Adipocyte (in vitro differentiated cells): Measurements from ENCODE around the gene PLCB1.
A peak's percentile ranks its signal among the peaks of the same experiment; 100 is the strongest.
"Not testable (repeated sequence)": the region's sequence is repeated elsewhere in the genome, so short reads cannot be mapped to it uniquely, and the experiment has no call there.

Experiments
- DNase-seq: peaks from one replicate; pipeline ENCODE4 v3.0.0-alpha.2; 2015; ENCODE audit warnings: low read depth
- H3K27me3 ChIP-seq: replicated peaks from 2 replicates; pipeline ENCODE4 v1.7.0; 2013; ENCODE audit warnings: mild to moderate bottlenecking, low read length, moderate library complexity; ENCODE audit not compliant: control insufficient read depth, insufficient read depth
- H3K36me3 ChIP-seq: 2 replicates; pipeline ENCODE4 v1.7.0; 2013; ENCODE audit warnings: low read length, mild to moderate bottlenecking, moderate library complexity; ENCODE audit not compliant: control insufficient read depth, insufficient read depth, severe bottlenecking
- H3K4me1 ChIP-seq: 2 replicates; pipeline ENCODE4 v1.7.0; 2013; ENCODE audit warnings: mild to moderate bottlenecking, low read length, moderate library complexity; ENCODE audit not compliant: control insufficient read depth, insufficient read depth
- H3K4me3 ChIP-seq: 2 replicates; pipeline ENCODE4 v1.7.0; 2013; ENCODE audit warnings: mild to moderate bottlenecking, low read length, moderate library complexity
- H3K9ac ChIP-seq: 2 replicates; pipeline ENCODE4 v1.7.0; 2013; ENCODE audit warnings: mild to moderate bottlenecking, low read length, moderate library complexity
- H3K9me3 ChIP-seq: 2 replicates; pipeline ENCODE4 v1.7.0; 2013; ENCODE audit warnings: mild to moderate bottlenecking, low read length, moderate library complexity; ENCODE audit not compliant: control insufficient read depth

Gene PLCB1

DNA sequence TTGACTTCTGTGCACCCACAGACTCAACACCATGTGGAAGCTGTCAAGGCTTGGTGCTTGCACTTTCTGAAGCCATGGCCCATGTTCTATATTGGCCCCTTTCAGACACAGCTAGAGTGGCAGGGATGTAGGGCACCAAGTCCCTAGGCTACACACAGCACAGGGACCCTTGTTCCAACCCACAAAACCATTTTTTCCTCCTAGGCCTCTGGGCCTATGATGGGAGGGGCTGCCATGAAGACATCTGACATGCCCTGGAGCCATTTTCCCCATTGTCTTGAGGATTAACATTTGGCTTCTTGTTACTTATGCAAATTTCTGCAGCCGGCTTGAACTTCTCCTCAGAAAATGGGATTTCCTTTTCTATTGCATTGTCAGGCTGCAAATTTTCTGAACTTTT is 27.2 kb downstream of the PLCB1 start:
- H3K9me3 ChIP-seq, H3K27me3 ChIP-seq, DNase-seq, H3K36me3 ChIP-seq, H3K9ac ChIP-seq, H3K4me3 ChIP-seq: not testable (repeated sequence)
- H3K4me1 ChIP-seq: peaks cover 36% of the 10 kb centered on the region

- H3K9ac ChIP-seq: no peak overlapping the region
- H3K36me3 ChIP-seq: no peaks in the 10 kb centered on the region
- DNase-seq: no peak
These were observed 29.4 kb downstream of the PLCB1 start for GRCh38 chr20:8161264-8162071.

DNA sequence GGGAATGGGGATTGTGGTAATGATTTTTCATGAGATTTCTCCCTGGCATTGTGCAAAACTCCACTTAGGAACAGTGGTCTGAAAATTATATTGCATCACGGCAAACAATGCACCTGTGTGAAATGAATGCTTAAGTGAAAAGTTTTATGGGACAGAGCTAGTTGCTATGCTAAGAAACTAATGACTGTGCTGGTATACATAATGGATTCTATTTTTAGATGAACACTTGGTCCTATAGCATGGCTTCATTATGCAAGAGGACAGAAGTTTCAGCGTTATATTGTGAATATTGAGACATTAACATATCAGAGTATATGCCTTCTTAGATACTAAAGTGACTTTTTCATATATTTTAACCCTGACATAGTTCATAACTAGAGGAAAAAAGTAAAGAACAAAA is 30.5 kb downstream of the PLCB1 start:
- Histone ChIP-seq H3K9me3 (no peaks in the 10 kb centered on the region), H3K4me1 (peaks cover 10% of the 10 kb centered on the region), H3K4me3 (no peak overlapping the region), H3K36me3 (no peaks in the 10 kb centered on the region), H3K9ac (no peak overlapping the region), H3K27me3 (no peaks in the 10 kb centered on the region)
- DNase-seq: no peak

More at GRCh38 chr20:8161264-8162071, 29.4 kb downstream of the PLCB1 start:
- peaks cover 19% of the 10 kb centered on the region for H3K4me1 ChIP-seq
- H3K9me3 ChIP-seq: no peaks in the 10 kb centered on the region
- no peak overlapping the region for H3K4me3 ChIP-seq
- no peaks in the 10 kb centered on the region for H3K27me3 ChIP-seq

GRCh38 chr20:8163543-8163942 is 31.5 kb downstream of the PLCB1 start:
- Histone ChIP-seq H3K27me3 (no peaks in the 10 kb centered on the region), H3K36me3 (no peaks in the 10 kb centered on the region)

GRCh38 chr20:8166730-8167129 is 34.7 kb downstream of the PLCB1 start:
- no peaks in the 10 kb centered on the region for H3K9me3 ChIP-seq
- H3K9ac ChIP-seq: no peak overlapping the region
- H3K4me1 ChIP-seq: peaks cover 4% of the 10 kb centered on the region
- no peak for DNase-seq
- H3K36me3 ChIP-seq: no peaks in the 10 kb centered on the region
- H3K27me3 ChIP-seq: no peaks in the 10 kb centered on the region
- peak overlapping the region; percentile 4 for H3K4me3 ChIP-seq

More at GRCh38 chr20:8163543-8163942, 31.5 kb downstream of the PLCB1 start:
- Histone ChIP-seq H3K4me3 (no peak overlapping the region), H3K9me3 (no peaks in the 10 kb centered on the region), H3K4me1 (peaks cover 10% of the 10 kb centered on the region), H3K9ac (no peak overlapping the region)
- DNase-seq: no peak

- DNase-seq: peak; percentile 51
- no peak overlapping the region for H3K9ac ChIP-seq
These were observed 36.8 kb downstream of the PLCB1 start for GRCh38 chr20:8168785-8169288.

DNA sequence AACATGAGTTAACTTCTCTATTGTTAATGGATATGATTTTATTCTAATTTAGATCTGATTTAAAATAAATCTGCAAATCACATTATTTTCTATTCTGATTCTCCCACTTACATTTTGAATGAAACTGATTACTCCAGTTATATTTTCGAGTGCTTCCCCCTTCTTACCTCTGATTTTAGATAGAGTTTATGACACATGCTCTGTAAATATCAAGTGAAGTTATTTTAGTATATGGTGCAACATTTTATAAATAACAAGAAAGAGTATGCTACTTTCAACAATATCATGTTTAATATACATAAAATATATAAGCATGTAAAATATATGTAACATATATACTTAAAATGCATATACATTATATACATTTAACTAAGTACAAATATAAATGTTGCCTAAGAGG is 38.9 kb downstream of the PLCB1 start:
- DNase-seq: no peak

More at GRCh38 chr20:8168785-8169288, 36.8 kb downstream of the PLCB1 start:
- Histone ChIP-seq H3K4me3 (no peak overlapping the region), H3K36me3 (no peaks in the 10 kb centered on the region), H3K4me1 (no peaks in the 10 kb centered on the region), H3K27me3 (no peaks in the 10 kb centered on the region), H3K9me3 (no peaks in the 10 kb centered on the region)

DNA sequence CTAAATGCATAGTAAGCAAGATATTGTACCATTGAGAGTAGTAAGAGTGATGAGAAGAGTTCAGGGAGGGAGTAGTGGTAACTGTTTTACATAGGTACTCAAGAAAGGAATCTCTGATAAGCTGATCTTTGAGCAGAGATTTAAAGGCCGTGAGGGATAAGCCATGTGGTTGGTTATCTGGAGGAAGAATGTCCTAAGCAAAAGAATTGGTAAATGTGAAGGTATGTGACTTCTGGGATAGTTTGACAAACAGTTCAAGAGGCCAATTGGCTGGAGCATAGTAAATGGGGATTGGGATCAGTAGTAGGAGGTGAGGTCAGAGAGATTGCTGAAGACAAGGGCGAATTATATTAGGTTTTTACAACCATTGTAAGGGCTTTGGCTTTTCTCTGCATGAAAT is 40.1 kb downstream of the PLCB1 start:
- Histone ChIP-seq H3K9me3 (no peaks in the 10 kb centered on the region), H3K9ac (no peak overlapping the region), H3K27me3 (no peaks in the 10 kb centered on the region), H3K4me3 (no peak overlapping the region), H3K36me3 (no peaks in the 10 kb centered on the region), H3K4me1 (no peaks in the 10 kb centered on the region)
- DNase-seq: no peak

More for the DNA sequence above, 38.9 kb downstream of the PLCB1 start:
- Histone ChIP-seq H3K9me3 (no peaks in the 10 kb centered on the region), H3K36me3 (no peaks in the 10 kb centered on the region), H3K4me1 (no peaks in the 10 kb centered on the region), H3K27me3 (no peaks in the 10 kb centered on the region), H3K4me3 (no peak overlapping the region), H3K9ac (no peak overlapping the region)

DNA sequence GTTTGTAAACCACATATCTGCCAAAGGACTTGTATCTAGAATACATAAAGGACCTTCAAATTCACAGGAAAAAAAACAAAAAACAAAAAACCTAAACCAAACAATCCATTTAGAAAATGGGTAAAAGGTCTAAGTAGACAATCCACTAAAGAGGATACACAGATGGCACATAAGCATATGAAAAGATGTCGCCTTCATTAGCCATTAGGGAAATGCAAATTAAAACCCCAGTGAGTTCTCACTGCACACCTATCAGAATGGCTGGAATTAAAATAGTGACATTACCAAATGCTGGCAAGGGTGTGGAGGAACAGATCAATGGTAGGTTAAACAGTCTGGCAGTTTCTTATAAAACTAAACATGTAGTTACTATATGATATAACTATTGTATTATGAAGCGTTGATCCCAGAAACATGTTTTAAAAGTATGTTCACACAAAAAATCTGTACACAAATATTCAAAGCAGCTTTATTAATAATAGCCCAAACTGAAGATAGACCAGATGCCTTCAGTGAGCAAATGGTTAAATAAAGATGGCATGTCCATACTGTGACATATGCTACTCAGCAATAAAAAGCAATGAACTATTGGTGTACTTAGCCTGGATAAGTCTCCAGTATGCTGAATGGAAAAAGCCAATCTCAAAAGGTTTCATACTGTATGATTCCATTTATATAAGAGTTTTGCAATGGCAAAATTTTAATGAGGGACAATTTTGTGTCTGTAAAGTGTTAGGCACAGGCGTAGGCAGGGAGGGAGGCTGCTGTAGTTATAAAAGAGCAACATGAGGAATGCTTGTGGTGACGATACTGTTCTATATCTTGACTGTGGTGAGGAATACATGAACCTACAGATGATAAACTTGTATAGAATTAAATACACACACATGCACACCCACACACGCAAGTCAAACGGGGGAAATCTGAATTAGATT is 43.9 kb downstream of the PLCB1 start:
- Histone ChIP-seq H3K4me1 (no peaks in the 10 kb centered on the region), H3K27me3 (no peaks in the 10 kb centered on the region), H3K36me3 (no peaks in the 10 kb centered on the region), H3K4me3 (no peak overlapping the region), H3K9me3 (no peaks in the 10 kb centered on the region), H3K9ac (no peak overlapping the region)
- no peak for DNase-seq

DNA sequence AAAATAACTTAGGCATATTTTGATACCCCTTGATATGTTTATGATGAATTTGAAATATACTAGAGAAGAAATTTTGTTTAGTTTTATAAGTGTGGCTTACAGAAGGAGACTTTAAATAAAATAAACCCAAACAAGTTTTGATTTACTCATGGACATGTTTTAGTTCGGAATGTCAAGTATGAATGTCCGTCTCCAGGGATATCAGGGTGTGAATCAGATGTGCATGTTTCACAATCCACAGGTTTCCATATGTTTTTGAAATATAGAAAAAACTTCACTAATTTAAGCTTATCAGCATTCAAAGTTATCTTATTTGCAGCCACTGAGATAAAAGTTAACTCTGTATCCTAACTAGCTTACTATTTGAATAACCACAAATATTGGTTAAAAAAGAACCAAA is 51.5 kb downstream of the PLCB1 start:
- no peaks in the 10 kb centered on the region for H3K36me3 ChIP-seq
- no peak overlapping the region for H3K9ac ChIP-seq
- H3K4me1 ChIP-seq: peaks cover 13% of the 10 kb centered on the region
- no peak overlapping the region for H3K4me3 ChIP-seq
- peak; percentile 62 for DNase-seq
- no peaks in the 10 kb centered on the region for H3K27me3 ChIP-seq
- no peaks in the 10 kb centered on the region for H3K9me3 ChIP-seq

- H3K4me1 ChIP-seq: peaks cover 12% of the 10 kb centered on the region
- H3K9me3 ChIP-seq: no peaks in the 10 kb centered on the region
- H3K36me3 ChIP-seq: no peaks in the 10 kb centered on the region
- no peaks in the 10 kb centered on the region for H3K27me3 ChIP-seq
- H3K4me3 ChIP-seq: no peak overlapping the region
- H3K9ac ChIP-seq: no peak overlapping the region
- no peak for DNase-seq
These were observed 55.7 kb downstream of the PLCB1 start for GRCh38 chr20:8187740-8188139.
